Activated effector memory CD4-positive, alpha-beta T cell treated with Interleukin-2 at 50 U/mL for 16 hours (primary cell): ENCODE results near the gene ZNF799.
A peak's percentile ranks its signal among the peaks of the same experiment; 100 is the strongest.
"Not testable (repeated sequence)": the region's sequence is repeated elsewhere in the genome, so short reads cannot be mapped to it uniquely, and the experiment has no call there.

ENCODE experiments used
- DNase-seq: peaks from one replicate; pipeline ENCODE4 v3.0.0-alpha.2; 2020

Gene ZNF799

DNA sequence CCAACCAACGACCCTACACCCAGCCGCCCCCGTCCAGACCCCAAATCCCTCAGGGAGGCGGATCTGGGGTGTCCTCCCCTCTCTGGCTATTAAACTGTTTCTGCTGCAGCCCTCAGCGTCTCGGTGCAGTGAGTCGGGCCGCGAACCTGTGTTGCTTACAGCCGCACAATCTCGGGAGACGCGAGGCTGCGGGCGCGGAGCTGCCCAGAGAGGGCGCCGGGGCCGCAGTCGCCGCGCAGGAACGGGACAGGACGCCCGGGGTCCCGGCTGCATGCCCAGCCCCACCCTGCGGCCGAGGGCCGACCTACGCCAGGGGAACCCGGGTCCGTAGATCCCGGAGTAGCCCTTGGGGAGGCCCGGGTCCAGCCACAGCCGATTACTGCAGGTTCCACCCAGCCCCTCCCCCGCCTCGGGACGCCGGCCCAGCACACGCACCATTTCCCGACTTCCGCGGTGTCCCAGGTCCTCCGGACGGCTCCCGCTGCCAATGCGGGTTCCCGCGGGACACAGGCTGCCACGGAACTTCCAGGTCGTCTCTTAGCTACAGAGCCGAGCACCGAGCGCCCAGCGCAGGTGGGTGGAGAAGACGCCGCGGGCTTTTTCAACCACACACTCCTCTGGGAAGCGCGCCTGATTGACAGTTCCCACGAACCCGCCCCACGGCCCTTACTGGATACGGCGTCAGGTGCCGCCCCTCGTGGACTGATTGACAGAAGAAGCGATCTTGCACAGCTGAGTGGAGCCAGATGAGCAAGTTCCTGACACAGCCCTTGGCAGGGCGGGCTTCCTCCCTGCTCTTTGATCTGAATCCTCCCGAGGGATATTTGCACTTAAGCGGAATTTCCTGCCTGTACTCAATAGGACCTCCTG lies at the start of gene ZNF799:
TSS of gene ZNF799 (minus strand) at position 639 of the 870 bp plus-strand sequence. CDS start at position 438, 201 bp downstream.
- DNase-seq = peak; percentile 67

DNA sequence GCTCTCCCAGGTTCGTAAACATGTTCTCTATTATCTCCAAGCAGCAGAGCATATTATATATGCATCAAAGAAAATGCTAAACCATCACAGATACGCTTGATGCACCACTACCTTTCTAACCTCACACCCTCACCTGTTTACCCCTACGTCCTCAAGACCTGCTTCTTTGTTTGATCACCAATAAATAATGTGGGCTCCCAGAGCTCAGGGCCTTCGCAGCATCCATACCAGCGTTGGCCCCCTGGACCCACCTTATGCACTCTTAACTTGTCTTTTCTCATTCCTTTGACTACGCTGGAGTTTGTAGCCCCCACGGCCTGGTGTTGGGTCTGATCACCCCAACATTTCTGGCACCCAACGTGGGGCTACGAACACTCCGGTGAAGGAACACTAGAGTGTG lies 49.8 kb upstream of the ZNF799 start:
- no peak for DNase-seq

DNA sequence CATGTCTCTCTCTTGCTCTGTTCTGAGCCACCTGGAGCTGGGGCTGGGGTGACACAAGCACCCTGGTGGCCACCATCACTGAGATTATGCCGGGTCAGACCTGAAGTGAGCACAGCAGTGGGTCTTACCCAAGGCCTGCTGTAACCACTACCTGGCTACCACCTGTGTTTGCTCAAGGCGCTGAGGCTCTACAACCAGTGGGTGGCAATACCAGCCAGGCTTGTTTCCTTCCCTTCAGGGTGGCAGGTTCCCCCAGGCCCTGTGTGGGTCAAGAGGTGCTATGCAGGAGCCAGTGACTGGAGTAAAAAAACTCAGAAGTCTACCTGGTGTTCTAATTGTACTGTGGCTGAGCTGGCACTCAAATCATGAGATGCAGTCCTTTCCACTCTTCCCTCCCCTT lies 47.7 kb upstream of the ZNF799 start:
- DNase-seq = no peak

DNA sequence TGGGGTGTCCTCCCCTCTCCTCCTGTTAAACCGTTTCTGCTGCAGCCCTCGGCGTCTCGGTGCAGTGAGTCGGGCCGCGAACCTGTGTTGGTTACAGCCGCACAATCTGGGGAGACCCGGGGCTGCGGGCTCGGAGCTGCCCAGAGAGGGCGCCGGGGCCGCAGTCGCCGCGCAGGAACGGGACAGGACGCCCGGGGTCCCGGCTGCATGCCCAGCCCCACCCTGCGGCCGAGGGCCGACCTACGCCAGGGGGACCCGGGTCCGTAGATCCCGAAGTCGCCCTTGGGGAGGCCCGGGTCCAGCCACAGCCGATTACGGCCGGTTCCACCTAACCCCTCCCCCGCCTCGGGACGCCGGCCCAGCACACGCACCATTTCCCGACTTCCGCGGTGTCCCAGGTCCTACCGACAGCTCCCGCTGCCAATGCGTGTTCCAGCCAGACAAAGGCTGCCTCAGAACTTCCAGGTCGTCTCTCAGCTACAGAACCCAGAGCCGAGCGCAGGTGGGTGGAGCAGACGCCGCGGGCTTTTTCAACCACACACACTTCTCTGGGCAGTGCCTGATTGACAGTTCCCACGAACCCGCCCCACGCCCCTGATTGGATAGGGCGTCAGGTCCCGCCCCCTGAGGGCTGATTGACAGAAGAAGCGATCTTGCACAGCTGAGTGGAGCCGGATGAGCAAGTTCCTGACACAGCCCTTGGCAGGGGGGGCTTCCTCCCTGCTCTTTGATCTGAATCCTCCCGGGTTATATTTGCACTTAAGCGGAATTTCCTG lies 39.7 kb upstream of the ZNF799 start, which contains the start of gene ZNF443:
TSS of gene ZNF443 (minus strand) at position 481 of the 776 bp plus-strand sequence. CDS start at position 374, 107 bp downstream.
- peak; percentile 99 for DNase-seq

DNA sequence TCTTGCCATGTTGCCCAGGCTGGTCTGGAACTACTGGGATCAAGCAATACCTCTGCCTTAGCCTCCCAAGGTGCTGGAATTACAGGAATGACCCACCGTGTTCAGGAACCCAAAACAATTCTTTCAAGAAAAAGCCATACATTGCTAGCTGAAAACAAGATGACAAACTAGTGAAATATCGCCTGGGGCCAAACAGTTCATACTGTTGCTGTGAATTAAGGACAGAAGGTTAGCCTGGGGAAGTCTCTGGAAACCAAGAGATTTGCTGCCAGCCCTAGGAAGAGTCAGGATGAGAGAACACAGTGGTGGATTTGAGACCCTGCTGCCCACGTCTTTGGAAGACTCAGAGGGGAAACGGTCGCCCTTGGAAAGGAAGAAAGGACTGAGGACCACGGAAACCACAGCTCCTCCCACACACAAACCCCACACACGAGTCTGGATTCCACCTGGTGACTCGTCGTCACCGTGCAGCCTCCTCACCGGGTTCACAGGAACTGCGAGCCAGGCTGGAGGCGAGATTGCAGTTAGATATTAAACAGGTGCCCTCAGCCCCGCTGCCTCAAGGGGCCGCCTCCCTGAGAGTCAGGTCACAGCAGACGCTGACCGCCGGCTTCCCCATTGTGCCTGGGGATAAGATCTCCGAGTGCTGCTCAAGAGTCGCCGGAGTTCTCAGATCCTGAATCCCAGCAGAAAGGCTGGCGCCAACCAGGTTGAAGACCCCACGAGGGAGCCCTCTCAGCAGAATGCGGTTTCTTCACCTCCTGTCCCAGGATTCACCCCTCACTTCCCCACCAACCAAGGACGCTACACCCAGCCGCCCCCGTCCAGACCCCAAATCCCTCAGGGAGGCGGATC lies 38.8 kb upstream of the ZNF799 start:
- peak; percentile 7 for DNase-seq

DNA sequence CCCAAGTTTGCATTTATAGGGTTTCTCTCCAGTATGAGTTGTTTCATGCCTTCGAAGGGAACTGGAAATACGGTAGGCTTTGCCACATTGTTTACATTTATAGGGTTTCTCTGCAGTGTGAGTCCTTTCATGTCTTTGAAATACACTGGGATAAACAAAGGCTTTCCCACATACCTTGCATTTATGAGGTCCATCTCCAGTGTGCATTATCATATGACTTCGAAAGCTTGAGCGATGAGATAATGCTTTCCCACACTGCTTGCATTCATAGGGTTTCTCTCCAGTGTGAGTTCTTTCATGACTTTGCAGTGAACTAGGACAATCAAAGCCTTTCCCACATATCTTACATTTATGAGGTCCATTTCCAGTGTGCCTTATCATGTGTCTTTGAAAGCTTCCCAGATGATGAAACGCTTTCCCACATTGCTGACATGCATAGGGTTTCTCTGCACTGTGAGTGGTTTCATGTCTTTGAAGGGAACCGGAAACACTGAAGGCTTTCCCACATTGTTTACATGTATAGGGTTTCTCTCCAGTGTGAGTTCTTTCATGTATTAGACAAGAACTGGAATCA lies 29.7 kb upstream of the ZNF799 start:
- not testable (repeated sequence) for DNase-seq

DNA sequence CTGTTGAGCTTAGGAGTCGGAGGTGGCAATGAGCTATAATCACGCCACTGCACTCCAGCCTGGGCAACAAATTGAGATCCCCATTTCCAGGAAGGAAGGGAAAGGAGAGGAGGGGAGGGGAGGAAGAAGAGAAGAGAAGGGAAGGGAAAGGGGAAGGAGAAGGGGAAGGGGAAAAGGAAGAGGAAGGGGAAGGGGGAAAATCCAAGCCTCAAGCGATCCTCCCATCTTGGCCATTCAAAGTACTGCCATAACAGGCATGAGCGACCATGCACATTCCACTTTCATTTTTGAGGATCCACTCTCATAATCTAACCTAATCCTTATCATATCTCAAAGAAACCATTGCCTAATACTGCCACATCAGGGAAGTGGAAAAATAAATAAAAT lies 24.8 kb upstream of the ZNF799 start:
- DNase-seq = no peak

DNA sequence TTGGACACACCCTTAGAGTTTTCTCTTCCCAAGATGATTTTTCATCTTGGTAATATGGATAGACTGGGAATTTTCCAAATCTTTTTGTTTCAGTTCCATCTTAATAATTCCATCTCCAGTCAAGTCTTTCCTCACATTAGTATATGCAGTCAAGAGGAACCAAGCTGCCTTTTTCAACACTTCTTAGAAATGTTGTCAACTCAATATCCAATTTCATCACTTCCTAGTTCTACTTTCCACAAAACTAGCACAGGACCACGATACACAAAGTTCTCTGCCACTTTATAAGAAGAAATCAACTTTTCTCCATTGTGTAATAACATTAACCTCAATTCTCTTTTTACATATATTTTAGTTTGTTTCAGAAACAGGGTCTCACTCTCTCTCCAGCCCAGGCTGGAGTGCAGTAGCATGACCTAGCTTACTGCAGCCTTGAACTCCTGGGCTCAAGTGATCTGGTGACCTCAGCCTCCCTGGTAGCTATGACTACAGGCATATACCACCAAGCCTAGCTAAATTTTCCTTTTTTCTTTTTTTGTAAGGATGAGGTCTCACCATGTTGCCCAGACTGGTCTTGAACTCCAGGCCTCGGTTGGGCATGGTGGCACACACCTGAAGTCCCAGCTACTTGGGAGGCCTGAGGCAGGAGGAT lies 24.3 kb upstream of the ZNF799 start:
- no peak for DNase-seq

DNA sequence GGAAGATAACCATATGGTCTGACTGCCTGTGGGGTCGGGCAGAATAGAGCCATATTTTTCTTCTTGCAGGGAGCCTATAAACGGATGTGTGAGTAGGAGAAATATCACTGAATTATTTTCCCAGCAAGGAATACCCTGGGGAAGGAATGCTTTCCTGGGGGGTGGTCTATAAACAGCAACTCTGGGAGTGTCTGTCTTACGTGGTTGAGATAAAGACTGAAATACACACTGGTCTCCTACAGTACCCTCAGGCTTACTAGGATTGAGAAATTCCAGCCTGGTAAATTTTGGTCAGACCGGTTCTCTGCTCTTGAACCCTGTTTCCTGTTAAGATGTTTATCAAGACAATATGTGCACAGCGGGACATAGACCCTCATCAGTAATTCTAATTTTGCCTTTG lies 16.2 kb upstream of the ZNF799 start:
- DNase-seq = not testable (repeated sequence)

DNA sequence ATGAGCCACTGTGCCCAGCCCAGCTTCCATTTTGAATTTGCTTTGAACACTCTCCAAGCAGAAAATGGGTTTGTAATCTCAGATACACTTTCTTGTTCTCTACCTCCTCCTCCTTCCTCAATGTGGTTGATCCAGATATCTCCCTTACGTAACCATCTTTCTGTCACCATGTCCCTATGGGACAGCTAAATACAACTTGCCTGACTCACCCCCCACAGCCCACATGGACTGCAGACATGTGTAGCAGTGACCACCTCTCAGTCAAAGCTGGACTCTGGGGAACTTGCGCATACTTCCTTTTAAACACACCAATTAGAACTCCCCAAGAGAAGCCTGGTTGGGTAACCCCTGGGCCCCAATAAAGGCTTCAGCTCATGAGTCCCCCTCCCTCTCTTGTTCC lies 10.8 kb upstream of the ZNF799 start:
- DNase-seq = no peak

DNA sequence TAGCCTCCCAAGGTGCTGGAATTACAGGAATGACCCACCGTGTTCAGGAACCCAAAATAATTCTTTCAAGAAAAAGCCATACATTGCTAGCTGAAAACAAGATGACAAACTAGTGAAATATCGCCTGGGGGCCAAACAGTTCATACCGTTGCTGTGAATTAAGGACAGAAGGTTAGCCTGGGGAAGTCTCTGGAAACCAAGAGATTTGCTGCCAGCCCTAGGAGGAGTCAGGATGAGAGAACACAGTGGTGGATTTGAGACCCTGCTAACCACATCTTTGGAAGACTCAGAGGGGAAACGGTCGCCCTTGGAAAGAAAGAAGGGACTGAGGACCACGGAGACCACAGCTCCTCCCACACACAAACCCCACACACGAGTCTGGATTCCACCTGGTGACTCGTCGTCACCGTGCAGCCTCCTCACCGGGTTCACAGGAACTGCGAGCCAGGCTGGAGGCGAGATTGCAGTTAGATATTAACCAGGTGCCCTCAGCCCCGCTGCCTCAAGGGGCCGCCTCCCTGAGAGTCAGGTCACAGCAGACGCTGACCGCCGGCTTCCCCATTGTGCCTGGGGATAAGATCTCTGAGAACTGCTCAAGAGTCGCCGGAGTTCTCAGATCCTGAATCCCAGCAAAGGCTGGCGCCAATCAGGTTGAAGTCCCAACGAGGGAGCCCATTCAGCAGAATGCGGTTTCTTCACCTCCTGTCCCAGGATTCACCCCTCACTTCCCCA lies 1.0 kb downstream of the ZNF799 start:
- DNase-seq = peak; percentile 0

DNA sequence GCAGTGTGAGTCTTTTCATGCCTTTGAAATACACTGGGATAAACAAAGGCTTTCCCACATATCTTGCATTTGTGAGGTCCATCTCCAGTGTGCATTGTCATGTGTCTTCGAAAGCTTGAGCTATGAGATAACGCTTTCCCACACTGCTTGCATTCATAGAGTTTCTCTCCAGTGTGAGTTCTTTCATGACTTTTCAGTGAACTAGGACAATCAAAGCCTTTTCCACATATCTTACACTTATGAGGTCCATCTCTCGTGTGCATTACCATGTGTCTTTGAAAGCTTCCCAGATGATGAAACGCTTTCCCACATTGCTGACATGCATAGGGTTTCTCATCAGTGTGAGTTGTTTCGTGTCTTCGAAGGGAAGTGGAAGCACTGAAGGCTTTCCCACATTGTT lies 9.9 kb downstream of the ZNF799 start:
- not testable (repeated sequence) for DNase-seq

DNA sequence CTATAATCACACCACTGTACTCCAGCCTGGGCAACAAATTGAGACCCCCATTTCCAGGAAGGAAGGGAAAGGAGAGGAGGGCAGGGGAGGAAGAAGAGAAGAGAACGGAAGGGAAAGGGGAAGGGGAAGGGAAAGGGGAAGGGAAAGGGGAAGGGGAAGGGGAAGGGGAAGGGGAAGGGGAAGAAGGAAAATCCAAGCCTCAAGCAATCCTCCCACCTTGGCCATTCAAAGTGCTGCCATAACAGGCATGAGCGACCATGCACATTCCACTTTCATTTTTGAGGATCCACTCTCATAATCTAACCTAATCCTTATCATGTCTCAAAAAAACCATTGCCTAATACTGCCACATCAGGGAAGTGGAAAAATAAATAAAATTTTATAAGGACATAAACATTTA lies 14.7 kb downstream of the ZNF799 start:
- not testable (repeated sequence) for DNase-seq

DNA sequence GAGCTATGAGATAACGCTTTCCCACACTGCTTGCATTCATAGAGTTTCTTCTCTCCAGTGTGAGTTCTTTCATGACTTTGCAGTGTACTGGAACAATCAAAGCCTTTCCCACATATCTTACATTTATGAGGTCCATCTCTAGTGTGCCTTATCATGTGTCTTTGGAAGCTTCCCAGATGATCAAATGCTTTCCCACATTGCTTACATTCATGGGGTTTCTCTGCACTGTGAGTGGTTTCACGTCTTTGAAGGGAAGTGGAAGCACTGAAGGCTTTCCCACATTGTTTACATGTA lies 20.7 kb downstream of the ZNF799 start:
- no peak for DNase-seq

DNA sequence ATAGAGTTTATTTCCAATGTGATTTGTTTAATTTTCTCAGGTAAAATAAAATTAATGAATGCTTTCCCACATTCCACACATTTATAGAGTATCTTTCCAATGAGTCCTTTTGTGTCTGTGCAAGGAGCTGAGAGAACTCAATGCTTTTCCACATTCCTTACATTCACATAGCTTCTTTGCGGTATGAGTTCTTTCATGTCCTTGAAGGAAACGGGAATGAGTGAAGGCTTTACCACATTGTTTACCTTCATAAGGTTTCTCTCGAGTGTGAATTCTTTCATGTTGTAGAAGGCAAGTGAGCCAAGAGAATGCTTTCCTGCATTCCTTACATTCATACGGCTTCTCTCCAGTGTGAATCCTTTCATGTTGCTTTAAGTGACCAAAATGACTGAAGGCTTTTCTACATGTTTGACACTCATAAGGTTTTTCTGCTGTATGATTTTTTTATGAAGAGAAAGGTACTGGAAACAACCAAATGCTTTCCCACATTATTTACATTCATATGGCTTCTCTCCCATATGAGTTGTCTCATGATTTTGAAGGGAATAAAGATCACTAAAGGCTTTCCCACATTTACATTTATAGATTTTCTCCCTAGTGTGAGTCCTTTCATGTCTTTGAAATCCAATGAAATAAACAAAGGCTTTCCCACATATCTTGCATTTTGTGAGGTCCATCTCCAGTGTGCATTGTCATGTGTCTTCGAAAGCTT lies 21.2 kb downstream of the ZNF799 start:
- no peak for DNase-seq

DNA sequence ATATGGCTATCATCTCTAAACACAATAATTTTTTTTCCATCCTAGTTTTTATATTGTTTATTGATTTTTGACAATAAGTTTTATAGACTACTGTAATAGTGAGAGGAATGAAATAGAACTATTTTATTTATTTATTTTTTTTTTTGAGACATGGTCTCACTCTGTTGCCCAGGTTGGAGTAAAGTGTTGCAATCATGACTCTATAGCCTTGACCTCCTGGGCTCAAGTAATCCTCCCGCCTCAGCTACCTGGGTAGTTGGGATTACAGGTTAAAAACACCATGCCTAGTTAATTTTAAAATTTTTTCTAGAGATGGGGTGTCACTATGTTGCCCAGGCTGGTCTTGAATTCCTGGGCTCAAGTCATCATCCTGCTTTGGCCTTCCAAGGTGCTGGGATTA lies 27.0 kb downstream of the ZNF799 start:
- no peak for DNase-seq

DNA sequence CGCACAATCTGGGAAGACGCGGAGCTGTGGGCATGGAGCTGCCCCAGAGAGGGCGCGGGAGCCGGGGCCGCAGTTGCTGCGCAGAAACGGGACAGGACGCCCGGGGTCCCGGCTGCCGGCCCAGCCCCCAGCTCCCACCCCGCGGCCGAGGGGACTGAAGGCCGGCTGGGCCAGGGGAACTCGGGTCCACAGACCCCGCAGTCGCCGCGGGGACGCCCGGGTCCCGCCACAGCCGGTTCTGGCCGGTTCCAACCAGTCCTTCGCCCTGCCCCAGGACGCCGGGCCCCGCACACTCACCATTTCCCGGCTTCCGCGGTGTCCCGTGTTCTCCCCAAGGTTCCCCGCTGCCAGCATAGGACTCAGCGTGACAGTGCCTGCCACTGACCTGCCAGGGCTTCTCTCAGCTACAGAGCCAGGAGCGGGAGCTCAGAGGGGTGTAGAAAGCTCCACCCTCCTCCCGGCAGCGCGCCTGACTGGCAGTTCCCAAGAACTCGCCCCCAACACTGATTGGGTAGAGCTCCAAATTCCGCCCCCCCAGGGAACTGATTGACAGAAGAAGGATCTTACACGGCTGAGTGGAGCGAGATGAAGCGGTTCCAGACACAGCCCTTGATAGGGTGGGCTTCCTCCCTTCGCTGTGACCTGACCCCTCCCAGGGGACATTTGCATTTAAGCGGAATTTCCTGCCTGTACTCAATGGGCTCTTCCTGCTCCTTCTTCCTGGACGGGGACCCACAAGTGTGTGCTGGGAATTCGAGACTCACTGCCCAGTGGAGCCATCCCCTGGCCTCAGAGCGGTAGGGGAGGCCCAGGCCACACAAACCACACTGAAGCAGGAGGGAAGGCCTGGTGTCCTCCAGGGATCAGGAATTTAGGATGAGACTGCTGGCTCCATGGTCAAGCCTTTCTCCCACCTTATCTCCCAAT lies 35.6 kb downstream of the ZNF799 start, which contains the start of gene ZNF442:
TSS of gene ZNF442 (minus strand) at position 448 of the 927 bp plus-strand sequence. CDS start 2,052 bp downstream, outside the sequence.
- DNase-seq = peak; percentile 64

DNA sequence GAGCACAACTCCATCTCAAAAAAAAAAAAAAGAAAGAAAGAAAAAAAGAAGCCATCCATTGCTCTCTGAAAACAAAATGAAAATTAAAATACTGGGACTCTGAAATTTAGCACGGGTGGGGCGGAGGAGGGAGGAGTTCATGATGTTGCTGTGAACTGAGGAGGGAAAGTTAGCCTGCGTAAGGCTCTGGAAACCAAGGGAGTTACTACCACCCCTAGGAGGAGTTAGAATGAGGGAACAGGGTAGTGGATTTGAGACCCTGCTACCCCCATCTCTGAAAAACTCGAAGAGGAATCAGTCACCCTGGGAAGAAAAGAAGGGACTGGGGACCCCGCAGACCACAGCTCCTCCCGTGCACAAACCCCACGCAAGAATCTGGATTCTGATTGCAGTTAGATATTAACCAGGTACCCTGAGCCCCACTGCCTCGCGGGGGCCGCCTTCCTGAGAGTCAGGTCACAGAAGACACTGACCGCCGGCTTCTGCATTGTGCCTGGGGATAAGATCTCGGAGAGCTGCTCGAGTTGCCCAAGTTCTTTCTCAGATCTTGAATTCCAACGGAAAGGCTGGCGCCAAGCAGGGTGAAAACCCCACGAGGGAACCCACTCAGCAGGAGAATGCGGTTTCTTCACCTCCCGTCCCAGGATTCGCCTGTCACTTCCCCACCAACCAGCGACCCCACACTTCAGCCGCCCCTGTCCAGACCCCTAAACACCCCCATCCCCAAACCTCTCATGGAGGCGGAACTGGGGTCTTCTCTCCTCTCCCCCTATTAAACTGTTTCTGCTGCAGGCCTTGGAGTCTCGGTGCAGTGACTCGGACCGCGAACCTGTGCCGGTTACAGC lies 36.5 kb downstream of the ZNF799 start:
- no peak for DNase-seq

DNA sequence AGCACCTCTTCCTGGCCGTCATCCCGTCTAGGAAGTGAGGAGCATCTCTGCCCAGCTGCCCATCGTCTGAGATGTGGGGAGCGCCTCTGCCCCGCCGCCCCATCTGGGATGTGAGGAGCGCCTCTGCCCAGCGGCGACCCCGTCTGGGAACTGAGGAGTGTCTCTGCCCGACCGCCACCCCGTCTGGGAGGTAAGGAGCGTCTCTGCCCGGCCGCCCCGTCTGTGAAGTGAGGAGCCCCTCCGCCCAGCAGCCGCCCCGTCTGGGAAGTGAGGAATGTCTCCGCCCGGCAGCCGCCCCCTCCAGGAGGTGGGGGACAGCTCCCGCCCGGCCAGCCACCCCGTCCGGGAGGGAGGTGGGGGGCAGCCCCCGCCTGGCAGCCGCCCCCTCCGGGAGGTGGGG lies 38.8 kb downstream of the ZNF799 start:
- not testable (repeated sequence) for DNase-seq
